Activated CD4-positive, alpha-beta memory T cell treated with anti-CD3 and anti-CD28 coated beads for 36 hours (primary cell): Measurements from ENCODE around the gene ECE1. TPM values are rescaled to one million over a fixed set of nuclear protein-coding genes. Genes with fewer than 3 reads are reported as not detected.

Experiments
- CTCF ChIA-PET: fragments of 350-600 bp; sonication (Branson Sonifier 250); formaldehyde crosslinking; loops from one replicate; lab custom pipeline; 2021; ENCODE audit warnings: antibody characterized with exemption, inconsistent platforms; lab: Charles Lee
- POLR2A ChIA-PET: fragments of 350-600 bp; sonication (Branson Sonifier 250); formaldehyde crosslinking; loops from one replicate; lab custom pipeline; 2021; ENCODE audit warnings: antibody characterized with exemption; lab: Charles Lee
- DNase-seq: peaks from one replicate; pipeline ENCODE4 v3.0.0-alpha.2; 2020
- H3K27ac Mint-ChIP-seq: one replicate; pipeline ENCODE4 v1.8.0; 2021; ENCODE audit warnings: mixed read lengths
- H3K27me3 Mint-ChIP-seq: one replicate; pipeline ENCODE4 v1.8.0; 2021; ENCODE audit warnings: mixed read lengths
- H3K36me3 Mint-ChIP-seq: one replicate; pipeline ENCODE4 v1.8.0; 2021; ENCODE audit warnings: mixed read lengths
- H3K4me1 Mint-ChIP-seq: one replicate; pipeline ENCODE4 v1.8.0; 2021; ENCODE audit warnings: low read depth, mixed read lengths
- H3K4me3 Mint-ChIP-seq: one replicate; pipeline ENCODE4 v1.8.0; 2021; ENCODE audit warnings: mild to moderate bottlenecking, mixed read lengths
- H3K9me3 Mint-ChIP-seq: one replicate; pipeline ENCODE4 v1.8.0; 2021; ENCODE audit warnings: mixed read lengths
- intact Hi-C: fragments of 100-400 bp; cut with micrococcal nuclease; formaldehyde crosslinking; loops from one replicate; pipeline ENCODE4 v1.15.1; 2023
- total RNA-seq, 2 experiments: library from RNA; stranded (reverse); gene quantifications; one replicate each; pipeline ENCODE4 v1.2.3, GENCODE V29; 2021

ECE1 gene
- total RNA-seq, 2 experiments from 2014 or later = 137 to 144 TPM

DNA sequence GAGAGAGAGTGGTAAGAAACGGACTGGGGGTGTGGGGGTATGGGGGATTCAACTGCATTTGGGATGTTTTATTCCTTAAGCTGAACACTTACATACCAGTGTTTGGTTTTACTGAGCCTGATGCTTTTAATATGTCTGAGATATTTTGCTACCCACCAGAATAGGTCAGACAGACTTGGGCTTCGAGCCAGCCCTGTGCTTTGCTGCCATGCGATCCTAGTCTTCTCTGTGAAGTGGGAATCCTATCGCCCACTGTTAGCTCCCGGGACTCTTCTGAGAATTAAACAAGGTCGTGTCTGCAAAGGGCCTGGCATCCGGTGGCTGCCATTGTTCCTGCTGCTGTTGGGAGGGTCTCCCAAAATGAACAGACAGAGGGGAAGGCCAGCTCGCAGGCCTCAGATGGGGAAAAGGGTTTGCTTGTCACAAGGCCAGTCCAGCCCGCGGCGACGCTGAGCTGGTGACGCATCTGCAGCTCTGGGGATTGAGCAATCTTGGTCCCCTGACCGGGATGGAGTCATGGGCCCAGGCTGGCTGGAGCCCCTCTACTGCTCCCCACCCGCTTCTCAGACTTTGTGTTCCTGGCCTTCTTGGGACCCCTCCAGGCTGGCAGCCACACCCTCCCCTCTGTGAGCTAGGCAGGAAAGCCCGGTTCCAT is 26.9 kb upstream of the ECE1 start:
- peaks cover 36% of the 10 kb centered on the region for H3K4me1 Mint-ChIP-seq
- H3K27me3 Mint-ChIP-seq = no peaks in the 10 kb centered on the region
- no peak for DNase-seq
- H3K27ac Mint-ChIP-seq = no peak overlapping the region
- ChIA-PET POLR2A (no interaction called here), CTCF (interaction anchor here (1.8 kb wide), 1 partner anchor 47 kb away, joined by 6 read pairs; no protein-coding TSS in a partner anchor)
- H3K36me3 Mint-ChIP-seq = peaks cover 28% of the 10 kb centered on the region
- H3K4me3 Mint-ChIP-seq = no peak overlapping the region
- intact Hi-C loops = no loop called here
- no peaks in the 10 kb centered on the region for H3K9me3 Mint-ChIP-seq

DNA sequence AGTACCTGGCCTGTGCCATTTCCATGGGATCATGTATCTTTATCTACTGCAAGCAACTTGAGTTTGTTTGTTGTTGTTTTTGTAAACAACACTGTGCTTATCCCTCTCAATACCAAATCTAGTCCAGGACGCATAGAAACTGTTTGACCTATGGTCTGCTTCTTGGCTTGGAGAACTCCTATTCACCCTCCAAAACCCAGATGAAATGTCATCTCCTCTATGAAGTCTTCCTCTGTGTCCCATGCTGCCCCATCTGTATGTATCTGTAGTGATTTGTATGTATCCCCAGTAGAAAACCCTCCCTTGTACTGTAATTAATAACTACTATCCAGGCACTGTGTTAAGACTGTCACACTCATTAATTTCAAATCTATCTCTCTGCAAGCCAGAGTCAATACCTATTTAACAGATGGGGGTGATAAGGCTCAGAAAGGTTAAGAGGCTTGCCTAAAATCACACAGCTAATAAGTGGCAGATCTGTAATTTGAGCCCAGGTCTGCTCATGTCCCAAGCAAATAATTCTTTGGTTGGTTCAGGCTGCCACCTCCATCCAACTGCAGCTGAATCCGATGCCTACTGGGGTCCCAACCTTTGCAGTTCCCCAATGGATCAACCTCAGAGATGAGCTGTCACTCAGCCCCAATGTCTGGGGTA is 24.6 kb upstream of the ECE1 start:
- H3K27ac Mint-ChIP-seq = no peak overlapping the region
- no peaks in the 10 kb centered on the region for H3K9me3 Mint-ChIP-seq
- ChIA-PET CTCF (interaction anchor here (0.6 to 2.2 kb wide), 3 partner anchors 15 to 68 kb away, joined by 3 to 7 read pairs (median 3); no protein-coding TSS in a partner anchor), POLR2A (interaction anchor here (0.5 kb wide), 1 partner anchor 48 kb away, joined by 3 read pairs; no protein-coding TSS in a partner anchor)
- H3K36me3 Mint-ChIP-seq = peaks cover 29% of the 10 kb centered on the region
- no peaks in the 10 kb centered on the region for H3K27me3 Mint-ChIP-seq
- intact Hi-C loops = no loop called here
- DNase-seq = no peak
- no peak overlapping the region for H3K4me3 Mint-ChIP-seq
- H3K4me1 Mint-ChIP-seq = peaks cover 42% of the 10 kb centered on the region

DNA sequence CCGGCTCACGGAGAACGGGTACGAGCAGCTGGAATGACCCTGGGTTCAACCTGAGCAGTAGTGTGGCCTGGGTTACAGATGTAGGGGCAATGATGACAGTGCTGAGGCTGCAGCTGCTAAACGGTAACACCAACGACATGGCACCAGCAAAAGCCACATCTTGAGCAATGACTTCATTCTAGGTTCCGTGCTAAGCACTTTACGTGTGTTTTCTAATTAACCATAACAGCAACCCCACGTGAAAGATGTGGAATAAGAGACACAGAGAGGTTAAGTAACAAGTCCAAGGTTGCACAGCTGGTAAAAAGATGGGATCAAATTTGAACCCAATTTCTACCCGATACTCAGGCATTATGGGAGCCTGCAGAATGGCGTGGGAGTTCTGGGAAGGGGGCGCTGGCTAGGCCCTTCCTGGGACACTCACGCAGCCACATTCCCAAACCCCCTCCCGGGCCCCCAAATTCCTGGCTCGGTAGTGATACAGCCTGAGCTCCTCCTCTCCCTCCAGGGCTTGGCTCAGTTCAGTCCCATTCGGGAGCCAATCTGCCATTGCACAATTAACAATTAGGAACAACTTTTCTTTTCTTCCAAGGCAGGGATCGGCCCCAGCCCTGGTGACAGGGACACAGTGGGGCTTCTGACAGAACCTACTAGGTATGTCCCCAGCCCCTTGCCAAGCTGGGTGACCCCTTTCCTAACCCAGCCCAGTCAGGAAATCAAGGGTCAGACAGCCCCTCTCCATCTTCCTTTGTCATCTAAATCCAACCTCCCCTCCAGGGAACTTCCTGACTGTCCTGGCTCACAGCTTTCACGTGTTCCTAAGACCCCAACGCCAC is 23.8 kb upstream of the ECE1 start:
- Mint-ChIP-seq H3K4me1 (peaks cover 45% of the 10 kb centered on the region), H3K36me3 (peaks cover 27% of the 10 kb centered on the region), H3K9me3 (no peaks in the 10 kb centered on the region), H3K27me3 (no peaks in the 10 kb centered on the region), H3K27ac (no peak overlapping the region), H3K4me3 (no peak overlapping the region)
- intact Hi-C loops = no loop called here
- POLR2A ChIA-PET = interaction anchor here (0.8 kb wide), 1 partner anchor 21 kb away, joined by 3 read pairs; no protein-coding TSS in a partner anchor
- DNase-seq = no peak
- CTCF ChIA-PET = interaction anchor here (0.6 to 2.2 kb wide), 3 partner anchors 44 to 96 kb away, joined by 3 to 7 read pairs (median 3); no protein-coding TSS in a partner anchor

DNA sequence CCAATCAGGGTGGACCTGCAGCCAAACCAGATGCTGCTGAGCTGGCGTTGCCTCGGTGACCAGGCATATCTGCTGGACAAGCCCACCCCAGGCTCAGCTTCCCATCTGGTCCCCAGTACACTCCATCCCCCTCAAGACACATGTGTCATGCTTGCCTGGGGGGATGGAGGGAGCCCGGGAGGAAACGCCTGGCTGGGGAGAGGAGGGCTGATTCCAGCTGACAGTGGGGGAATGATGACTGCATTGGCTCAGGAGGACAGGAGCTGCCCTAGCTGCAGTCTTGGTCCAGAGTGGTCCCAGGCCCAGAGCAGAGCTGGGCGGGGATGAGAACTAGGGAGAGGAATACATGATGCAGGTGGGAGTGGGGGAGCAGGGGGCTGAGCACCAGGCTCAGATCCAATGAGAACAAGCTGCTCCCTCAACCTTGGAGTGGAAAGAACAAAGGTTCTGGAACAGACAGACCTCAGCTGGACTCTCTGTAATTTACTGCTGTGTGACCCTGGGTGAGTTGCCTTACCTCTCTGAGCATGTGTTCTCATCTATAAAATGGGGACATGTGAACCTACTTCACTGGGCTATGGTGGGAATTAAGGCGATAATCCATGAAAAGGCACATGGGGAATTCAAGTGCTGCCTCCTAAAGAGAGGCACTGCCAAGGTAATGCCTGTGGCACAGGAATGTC is 23.1 kb upstream of the ECE1 start:
- Mint-ChIP-seq H3K9me3 (no peaks in the 10 kb centered on the region), H3K4me3 (no peak overlapping the region), H3K36me3 (peaks cover 27% of the 10 kb centered on the region), H3K27me3 (no peaks in the 10 kb centered on the region), H3K4me1 (peaks cover 52% of the 10 kb centered on the region), H3K27ac (peak overlapping the region; percentile 10)
- ChIA-PET POLR2A (interaction anchor here (0.8 kb wide), 2 partner anchors 11 to 20 kb away, joined by 3 read pairs; no protein-coding TSS in a partner anchor), CTCF (interaction anchor here (0.8 to 2.2 kb wide), 3 partner anchors 13 to 96 kb away, joined by 3 to 7 read pairs (median 4); no protein-coding TSS in a partner anchor)
- intact Hi-C loops = no loop called here
- no peak for DNase-seq

DNA sequence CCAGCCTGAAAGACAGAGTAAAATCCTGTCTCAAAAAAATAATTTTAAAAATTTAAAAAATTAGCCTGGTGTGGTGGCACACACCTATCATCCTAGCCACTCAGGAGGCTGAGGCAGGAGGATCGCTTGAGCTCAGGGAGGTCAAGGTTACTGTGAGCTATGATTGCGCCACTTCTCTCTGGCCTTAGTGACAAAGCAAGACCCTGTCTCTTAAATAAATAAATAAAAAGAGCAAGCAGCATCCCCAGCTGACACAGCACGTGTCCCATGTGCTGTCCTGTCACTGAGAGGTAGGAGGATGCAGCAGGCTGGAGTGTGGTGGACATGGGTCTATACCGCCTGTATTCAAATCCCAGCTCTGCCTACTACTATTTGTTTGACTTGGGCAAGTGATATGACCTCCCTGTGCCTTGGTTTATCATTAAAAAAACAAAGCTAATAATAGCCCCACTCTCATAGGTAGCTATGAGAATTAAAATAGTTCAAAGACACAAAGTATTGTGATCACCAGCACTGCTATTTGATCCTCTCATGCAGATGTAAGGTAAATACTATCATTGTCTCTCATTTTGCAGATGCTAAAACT is 22.2 kb upstream of the ECE1 start:
- Mint-ChIP-seq H3K4me1 (peaks cover 57% of the 10 kb centered on the region), H3K27me3 (no peaks in the 10 kb centered on the region), H3K4me3 (no peak overlapping the region), H3K27ac (no peak overlapping the region), H3K36me3 (peaks cover 23% of the 10 kb centered on the region), H3K9me3 (no peaks in the 10 kb centered on the region)
- ChIA-PET POLR2A (interaction anchor here (0.8 to 1.6 kb wide), 3 partner anchors 11 to 19 kb away, joined by 3 to 4 read pairs (median 3); no protein-coding TSS in a partner anchor), CTCF (interaction anchor here (1.1 kb wide), 1 partner anchor 14 kb away, joined by 4 read pairs; no protein-coding TSS in a partner anchor)
- no peak for DNase-seq
- intact Hi-C loops = no loop called here

DNA sequence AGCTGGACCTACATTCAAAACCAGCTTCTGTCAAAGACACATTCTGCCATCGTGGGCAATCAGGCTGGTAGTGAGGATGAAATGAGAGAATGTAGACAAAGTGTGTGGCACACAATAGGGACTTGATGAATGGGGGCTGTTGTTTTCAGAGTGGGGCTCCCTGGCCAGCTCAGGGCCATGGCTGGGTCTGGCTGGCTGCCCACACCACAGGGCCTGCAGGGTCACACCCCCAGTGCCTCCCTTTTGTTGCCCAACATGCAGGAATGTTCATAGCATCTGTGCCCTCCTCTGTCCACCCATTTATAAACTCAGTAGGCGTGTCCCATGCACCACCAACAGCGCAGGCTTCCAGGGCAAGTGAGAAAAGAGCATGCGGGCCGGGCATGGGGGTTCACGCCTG is 20.8 kb upstream of the ECE1 start:
- Mint-ChIP-seq H3K4me3 (no peak overlapping the region), H3K27ac (peak overlapping the region; percentile 28), H3K27me3 (no peaks in the 10 kb centered on the region), H3K4me1 (peaks cover 65% of the 10 kb centered on the region), H3K36me3 (peaks cover 15% of the 10 kb centered on the region), H3K9me3 (no peaks in the 10 kb centered on the region)
- ChIA-PET CTCF (interaction anchor here (0.5 to 1.5 kb wide), 3 partner anchors 41 to 84 kb away, joined by 3 to 4 read pairs (median 3); no protein-coding TSS in a partner anchor), POLR2A (interaction anchor here (1.6 kb wide), 1 partner anchor 17 kb away, joined by 4 read pairs; no protein-coding TSS in a partner anchor)
- intact Hi-C loops = no loop called here
- no peak for DNase-seq

DNA sequence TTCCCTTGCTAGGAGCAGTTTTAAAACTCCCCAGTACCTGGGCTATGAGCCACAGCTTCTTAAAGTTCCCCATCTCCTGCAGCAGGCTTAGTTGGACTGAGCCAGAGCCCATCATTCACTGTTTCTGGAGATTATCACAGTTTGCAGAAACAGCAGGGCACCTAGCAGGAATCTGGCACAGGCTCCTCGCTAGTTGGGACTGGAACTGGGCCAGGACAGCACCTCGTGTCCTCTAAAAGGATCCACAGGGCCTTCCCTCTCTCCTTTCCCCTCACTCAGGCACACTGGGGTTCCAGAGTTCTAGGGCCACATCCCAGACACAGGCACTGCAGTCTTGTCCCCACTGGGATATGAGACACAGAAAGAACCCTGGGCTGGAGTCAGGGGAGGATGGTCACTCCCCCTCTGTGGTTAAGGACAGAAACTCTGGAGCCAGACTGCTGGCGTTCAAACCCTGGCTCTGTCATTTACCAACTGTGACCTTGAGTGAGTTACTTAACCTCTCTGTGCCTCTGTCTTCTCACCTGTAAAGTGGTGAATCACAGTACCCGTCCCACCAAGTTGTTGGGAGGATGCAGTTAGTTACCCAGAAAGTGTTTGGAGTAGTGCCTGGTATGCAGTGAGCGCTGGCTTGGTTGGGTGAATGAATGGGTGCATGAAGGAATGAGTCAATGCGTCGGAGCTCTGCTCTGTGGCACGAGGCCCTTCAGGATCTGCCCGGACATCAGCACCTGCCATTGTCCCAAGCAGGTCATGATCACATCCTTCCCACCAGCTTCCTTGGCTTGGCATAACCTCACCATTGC is 18.8 kb upstream of the ECE1 start:
- Mint-ChIP-seq H3K27ac (no peak overlapping the region), H3K4me3 (no peak overlapping the region), H3K36me3 (peaks cover 14% of the 10 kb centered on the region), H3K27me3 (no peaks in the 10 kb centered on the region), H3K9me3 (no peaks in the 10 kb centered on the region), H3K4me1 (peaks cover 76% of the 10 kb centered on the region)
- intact Hi-C loops = no loop called here
- ChIA-PET CTCF (interaction anchor here (1.1 to 1.5 kb wide), 3 partner anchors 39 to 55 kb away, joined by 3 to 6 read pairs (median 4); no protein-coding TSS in a partner anchor), POLR2A (interaction anchor here (0.6 kb wide), 1 partner anchor 9 kb away, joined by 3 read pairs; no protein-coding TSS in a partner anchor)
- no peak for DNase-seq

DNA sequence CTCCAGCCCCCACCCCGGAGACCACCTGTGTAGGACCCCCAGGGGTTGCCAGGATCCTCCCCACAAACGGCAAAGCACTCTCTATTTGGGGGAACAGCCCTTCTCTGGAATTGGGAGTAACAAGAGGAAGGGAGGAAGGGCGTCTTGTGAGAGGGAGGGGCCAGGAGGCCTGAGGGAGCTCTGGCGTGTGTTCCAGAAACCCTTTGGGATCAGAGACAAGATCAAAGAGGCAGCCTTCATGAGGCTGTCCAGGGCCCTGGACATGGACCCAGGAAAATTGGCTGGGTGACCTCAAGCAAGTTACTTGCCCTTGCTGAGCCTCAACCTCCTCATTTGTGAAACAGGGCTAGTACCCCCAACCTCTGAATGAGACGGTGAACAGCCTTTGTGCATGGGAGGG is 18.1 kb upstream of the ECE1 start:
- Mint-ChIP-seq H3K27ac (peak overlapping the region; percentile 51), H3K36me3 (peaks cover 14% of the 10 kb centered on the region), H3K9me3 (no peaks in the 10 kb centered on the region), H3K4me1 (peaks cover 74% of the 10 kb centered on the region), H3K27me3 (no peaks in the 10 kb centered on the region), H3K4me3 (no peak overlapping the region)
- intact Hi-C loops = no loop called here
- POLR2A ChIA-PET = interaction anchor here (0.6 kb wide), 1 partner anchor 8 kb away, joined by 3 read pairs; no protein-coding TSS in a partner anchor
- CTCF ChIA-PET = interaction anchor here (0.6 to 1.5 kb wide), 3 partner anchors 38 to 615 kb away, joined by 3 to 6 read pairs (median 3); no protein-coding TSS in a partner anchor
- DNase-seq = no peak

DNA sequence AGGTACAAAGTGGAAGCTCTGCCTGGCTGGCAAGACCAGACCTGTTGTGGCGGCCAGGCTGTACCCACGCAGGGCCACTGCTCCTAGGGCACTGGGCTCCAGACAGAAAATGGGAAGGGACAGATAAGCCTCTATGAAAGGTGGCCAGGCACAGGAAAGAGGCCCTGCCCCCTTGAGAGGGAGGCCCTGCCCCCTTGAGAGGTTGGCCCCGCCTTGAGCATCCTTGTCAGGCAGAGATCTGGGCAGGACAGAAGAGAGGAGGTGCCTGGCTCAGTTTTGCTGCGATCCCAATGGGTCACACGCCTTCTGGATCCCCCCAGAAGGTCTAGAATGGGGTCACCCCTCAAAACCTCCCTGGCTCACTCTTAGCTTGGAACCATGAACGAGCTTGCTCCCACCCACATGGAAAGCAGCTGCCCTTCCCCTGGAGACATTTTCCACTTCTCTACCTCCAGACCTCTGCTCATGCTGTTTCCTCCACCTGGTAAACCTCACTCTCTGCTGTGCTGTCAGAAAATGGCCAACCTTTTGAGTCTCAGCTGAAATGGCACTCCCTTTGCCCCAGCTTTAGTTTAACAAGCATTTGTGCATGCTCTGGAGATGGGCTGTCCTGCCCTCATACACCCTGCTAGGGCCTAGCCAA is 17.5 kb upstream of the ECE1 start:
- Mint-ChIP-seq H3K27me3 (no peaks in the 10 kb centered on the region), H3K4me3 (no peak overlapping the region), H3K4me1 (peaks cover 74% of the 10 kb centered on the region), H3K27ac (peak overlapping the region; percentile 51), H3K36me3 (peaks cover 14% of the 10 kb centered on the region), H3K9me3 (no peaks in the 10 kb centered on the region)
- DNase-seq = peak; percentile 51
- CTCF ChIA-PET = interaction anchor here (0.6 to 2.2 kb wide), 4 partner anchors 37 to 614 kb away, joined by 3 to 8 read pairs (median 4); no protein-coding TSS in a partner anchor
- intact Hi-C loops = no loop called here
- POLR2A ChIA-PET = interaction anchor here (1.6 kb wide), 1 partner anchor 13 kb away, joined by 4 read pairs; no protein-coding TSS in a partner anchor
